Lower leg skin (tissue), 4 donors: ENCODE measurements around the gene POLDIP2. TPM values are rescaled to one million over a fixed set of nuclear protein-coding genes. Genes with fewer than 3 reads are reported as not detected.

ENCODE experiments used
- DNase-seq, 2 donors: peaks; one replicate each; pipeline ENCODE4 v3.0.0-alpha.2; 2019; ENCODE audit warnings: low spot score in 2 of 2
- H3K4me3 ChIP-seq: fragments of 200-600 bp; sonication (generic); 2 replicates; pipeline ENCODE4 v1.5.1; 2017; ENCODE audit warnings: mild to moderate bottlenecking, low read depth; ENCODE audit not compliant: poor library complexity, severe bottlenecking
- POLR2A ChIP-seq, 2 donors: fragments of 450-650 bp; IDR thresholded peaks; one replicate each; pipeline ENCODE4 v1.6.1; 2016 to 2017; ENCODE audit warnings: antibody characterized with exemption in 2 of 2, mild to moderate bottlenecking in 1 of 2, moderate library complexity in 1 of 2
- WGBS, 2 donors: methylation state at CpG; one replicate each; pipeline ENCODE4 v1.1.5; 2018; 5-methylcytosine and 5-hydroxymethylcytosine counted together
- intact Hi-C: fragments of 100-400 bp; cut with DNase I; formaldehyde crosslinking; loops from one replicate; pipeline ENCODE4 v1.15.0; 2023; ENCODE audit warnings: low total_unique reads
- total RNA-seq, 4 donors: library from RNA; depleted of rRNA; stranded (reverse); fragments of >200 nt; gene quantifications; one replicate each; pipeline ENCODE4 v1.1.0, GENCODE V29; 2016
- TF ChIP-seq, protein P1 (sequence below), 3 donors: fragments of 450-650 bp; IDR thresholded peaks; one replicate each; pipeline ENCODE4 v1.5.1; 2016; ENCODE audit warnings: antibody characterized with exemption in 3 of 3, mild to moderate bottlenecking in 3 of 3, moderate library complexity in 2 of 3

The POLDIP2 gene
- total RNA-seq, 4 donors from 2014 or later: 52.1 to 90.2 (median 73.7) TPM

DNA sequence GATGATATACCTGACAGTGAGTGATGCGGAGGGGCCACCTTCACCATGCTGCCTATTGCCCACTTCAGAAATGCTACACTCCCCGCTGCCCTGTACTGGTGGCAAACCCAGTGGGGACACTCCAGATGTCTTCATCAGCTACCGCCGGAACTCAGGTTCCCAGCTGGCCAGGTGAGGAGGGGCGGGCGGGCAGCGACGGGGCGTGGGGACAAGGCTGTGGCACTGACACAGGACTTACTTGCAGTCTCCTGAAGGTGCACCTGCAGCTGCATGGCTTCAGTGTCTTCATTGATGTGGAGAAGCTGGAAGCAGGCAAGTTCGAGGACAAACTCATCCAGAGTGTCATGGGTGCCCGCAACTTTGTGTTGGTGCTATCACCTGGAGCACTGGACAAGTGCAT, 30.8 kb upstream of the POLDIP2 start:
- intact Hi-C loops: no loop called here
- WGBS, 2 donors: 97% methylated on average over 10 to 11 of the region's 11 CpGs
- H3K4me3 ChIP-seq: no peak overlapping the region
- DNase-seq: no peak
- no peak for TF ChIP-seq POLR2A (IDR thresholded peaks at IDR 0.05)
- TF ChIP-seq, protein P1, sequence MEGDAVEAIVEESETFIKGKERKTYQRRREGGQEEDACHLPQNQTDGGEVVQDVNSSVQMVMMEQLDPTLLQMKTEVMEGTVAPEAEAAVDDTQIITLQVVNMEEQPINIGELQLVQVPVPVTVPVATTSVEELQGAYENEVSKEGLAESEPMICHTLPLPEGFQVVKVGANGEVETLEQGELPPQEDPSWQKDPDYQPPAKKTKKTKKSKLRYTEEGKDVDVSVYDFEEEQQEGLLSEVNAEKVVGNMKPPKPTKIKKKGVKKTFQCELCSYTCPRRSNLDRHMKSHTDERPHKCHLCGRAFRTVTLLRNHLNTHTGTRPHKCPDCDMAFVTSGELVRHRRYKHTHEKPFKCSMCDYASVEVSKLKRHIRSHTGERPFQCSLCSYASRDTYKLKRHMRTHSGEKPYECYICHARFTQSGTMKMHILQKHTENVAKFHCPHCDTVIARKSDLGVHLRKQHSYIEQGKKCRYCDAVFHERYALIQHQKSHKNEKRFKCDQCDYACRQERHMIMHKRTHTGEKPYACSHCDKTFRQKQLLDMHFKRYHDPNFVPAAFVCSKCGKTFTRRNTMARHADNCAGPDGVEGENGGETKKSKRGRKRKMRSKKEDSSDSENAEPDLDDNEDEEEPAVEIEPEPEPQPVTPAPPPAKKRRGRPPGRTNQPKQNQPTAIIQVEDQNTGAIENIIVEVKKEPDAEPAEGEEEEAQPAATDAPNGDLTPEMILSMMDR (IDR thresholded peaks at IDR 0.05): no peak

GRCh38 chr17:28386391-28386790, 29.1 kb upstream of the POLDIP2 start:
- DNase-seq: no peak
- H3K4me3 ChIP-seq: no peak overlapping the region
- intact Hi-C loops: no loop called here
- TF ChIP-seq, protein P1 (IDR thresholded peaks at IDR 0.05): no peak
- no peak for TF ChIP-seq POLR2A (IDR thresholded peaks at IDR 0.05)

- DNase-seq: no peak
- H3K4me3 ChIP-seq: no peak overlapping the region
- TF ChIP-seq, protein P1 (IDR thresholded peaks at IDR 0.05): no peak
- TF ChIP-seq POLR2A (IDR thresholded peaks at IDR 0.05): no peak
- intact Hi-C loops: no loop called here
- 83 to 85% methylated on average over 8 of the region's 8 CpGs for WGBS, 2 donors
Measured at GRCh38 chr17:28385406-28385805, 28.1 kb upstream of the POLDIP2 start.

- no peak for TF ChIP-seq POLR2A (IDR thresholded peaks at IDR 0.05)
- TF ChIP-seq, protein P1 (IDR thresholded peaks at IDR 0.05): no peak
- peak overlapping the region; percentile 44 for H3K4me3 ChIP-seq
- intact Hi-C loops: no loop called here
- no peak for DNase-seq
- 33 to 35% methylated on average over 29 of the region's 29 CpGs for WGBS, 2 donors
Measured at GRCh38 chr17:28385037-28385400, 27.7 kb upstream of the POLDIP2 start.

DNA sequence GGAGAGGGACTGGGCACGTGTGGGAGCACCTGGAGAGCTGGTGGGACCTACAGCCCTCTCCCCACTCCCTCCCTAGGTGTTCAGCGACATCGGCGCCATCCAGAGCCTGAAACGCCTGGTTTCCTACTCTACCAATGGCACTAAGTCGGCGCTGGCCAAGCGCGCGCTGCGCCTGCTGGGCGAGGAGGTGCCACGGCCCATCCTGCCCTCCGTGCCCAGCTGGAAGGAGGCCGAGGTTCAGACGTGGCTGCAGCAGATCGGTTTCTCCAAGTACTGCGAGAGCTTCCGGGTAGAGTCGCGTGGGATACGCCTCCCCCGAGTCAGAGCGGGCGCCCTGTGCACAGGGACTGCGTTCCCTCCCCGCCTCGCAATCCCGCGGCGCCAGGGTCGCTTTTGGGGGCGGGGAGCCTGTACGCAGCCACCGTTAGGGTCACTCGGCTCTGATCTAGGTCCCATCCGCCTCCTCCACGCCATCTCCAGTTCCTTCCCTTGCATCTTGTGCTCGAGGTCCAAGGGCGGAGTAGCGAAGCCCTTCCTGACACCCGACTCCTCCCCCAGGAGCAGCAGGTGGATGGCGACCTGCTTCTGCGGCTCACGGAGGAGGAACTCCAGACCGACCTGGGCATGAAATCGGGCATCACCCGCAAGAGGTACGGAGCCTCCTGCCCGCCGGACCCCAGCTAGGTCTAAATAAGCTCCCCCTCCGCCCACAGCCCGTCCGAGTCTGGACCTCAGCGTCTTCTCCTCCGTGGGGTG, 27.1 kb upstream of the POLDIP2 start:
- 8 to 12% methylated on average over 42 to 54 of the region's 56 CpGs for WGBS, 2 donors
- peak; percentile 58 to 93 for DNase-seq
- intact Hi-C loops: no loop called here
- TF ChIP-seq POLR2A (IDR thresholded peaks at IDR 0.05): no peak
- TF ChIP-seq, protein P1 (IDR thresholded peaks at IDR 0.05): no peak
- H3K4me3 ChIP-seq: peak overlapping the region; percentile 44
